Osteocyte (in vitro differentiated cells): Measurements from ENCODE around the gene MTUS2. TPM values are rescaled to one million over a fixed set of nuclear protein-coding genes. Genes with fewer than 3 reads are reported as not detected.

Experiments
- DNase-seq: peaks from one replicate; pipeline ENCODE4 v3.0.0; 2021; ENCODE audit warnings: mixed read lengths; ENCODE audit not compliant: unreplicated experiment; ENCODE audit errors: extremely low spot score
- H3K27ac Mint-ChIP-seq: one replicate; pipeline ENCODE4 v1.8.0; 2021; ENCODE audit warnings: mild to moderate bottlenecking, mixed read lengths; ENCODE audit not compliant: unreplicated experiment
- H3K27me3 Mint-ChIP-seq: one replicate; pipeline ENCODE4 v1.8.0; 2021; ENCODE audit warnings: mixed read lengths; ENCODE audit not compliant: unreplicated experiment
- H3K36me3 Mint-ChIP-seq: one replicate; pipeline ENCODE4 v1.8.0; 2021; ENCODE audit warnings: mixed read lengths; ENCODE audit not compliant: unreplicated experiment
- H3K4me1 Mint-ChIP-seq: one replicate; pipeline ENCODE4 v1.8.0; 2021; ENCODE audit warnings: mixed read lengths; ENCODE audit not compliant: unreplicated experiment
- H3K4me3 Mint-ChIP-seq: one replicate; pipeline ENCODE4 v1.8.0; 2021; ENCODE audit warnings: mild to moderate bottlenecking, moderate library complexity, mixed read lengths; ENCODE audit not compliant: unreplicated experiment
- H3K9me3 Mint-ChIP-seq: one replicate; pipeline ENCODE4 v1.8.0; 2021; ENCODE audit warnings: mixed read lengths; ENCODE audit not compliant: unreplicated experiment
- CTCF ChIP-seq: fragments of 200-600 bp; sonication (generic); IDR thresholded peaks from 2 replicates; pipeline ENCODE4 v1.5.0; 2021; ENCODE audit warnings: antibody characterized with exemption, mild to moderate bottlenecking, moderate library complexity
- total RNA-seq: library from RNA; stranded (reverse); gene quantifications from 2 replicates; pipeline ENCODE4 v1.2.1, GENCODE V29; 2021

MTUS2 gene
- total RNA-seq, 1 donor from 2014 or later, result 0.05 TPM

GRCh38 chr13:29550430-29550988 is 730.4 kb downstream of the MTUS2 start:
- Mint-ChIP-seq H3K27me3 (no peaks in the 10 kb centered on the region), H3K4me1 (peaks cover 4% of the 10 kb centered on the region), H3K9me3 (no peaks in the 10 kb centered on the region), H3K4me3 (no peak overlapping the region), H3K36me3 (peaks cover 42% of the 10 kb centered on the region), H3K27ac (no peak overlapping the region)
- no peak for TF ChIP-seq CTCF
- DNase-seq, result no peak

DNA sequence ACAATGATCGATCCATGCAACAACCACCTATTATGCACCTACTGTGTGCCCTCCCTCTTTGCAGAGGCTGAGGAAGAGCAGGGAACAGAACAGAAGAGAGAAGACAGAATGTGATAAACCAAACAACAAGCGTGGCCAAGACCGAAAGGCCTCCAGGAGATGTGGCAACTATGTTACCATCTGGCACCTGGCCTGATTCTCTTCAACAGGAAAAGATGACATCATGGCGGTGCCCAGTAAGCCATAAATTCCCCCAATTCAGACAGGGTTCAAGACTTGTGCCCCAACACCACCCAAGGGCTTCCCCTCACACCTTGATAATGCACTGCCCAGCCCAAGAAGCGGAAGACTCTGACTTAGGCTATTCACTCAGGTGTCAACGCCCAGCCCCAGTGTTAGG is 731.1 kb downstream of the MTUS2 start:
- H3K4me1 Mint-ChIP-seq, result peaks cover 4% of the 10 kb centered on the region
- no peak overlapping the region for H3K27ac Mint-ChIP-seq
- no peak overlapping the region for H3K4me3 Mint-ChIP-seq
- H3K36me3 Mint-ChIP-seq, result peaks cover 37% of the 10 kb centered on the region
- no peaks in the 10 kb centered on the region for H3K9me3 Mint-ChIP-seq
- TF ChIP-seq CTCF, result no peak
- no peaks in the 10 kb centered on the region for H3K27me3 Mint-ChIP-seq
- no peak for DNase-seq

Other genes starting within 250 kb of the MTUS2 start
- 74.9 and 75.9 TPM in 2 replicates for gene POMP, start 161.2 kb upstream of the MTUS2 start, total RNA-seq
- 13.1 and 13.2 TPM in 2 replicates for gene SLC46A3, start 101.4 kb upstream of the MTUS2 start, total RNA-seq